Fibroblast of lung (primary cell): Measurements from ENCODE around the gene KCNIP4. TPM values are rescaled to one million over a fixed set of nuclear protein-coding genes. Genes with fewer than 3 reads are reported as not detected.

Experiments used
- DNase-seq, 2 donors: peaks; one replicate each; pipeline versions ENCODE4 v3.0.0 to v3.0.0-alpha.2; 2010; ENCODE audit warnings: low read depth in 2 of 2
- H2AFZ ChIP-seq: 2 replicates; pipeline ENCODE4 v1.5.1; 2012; ENCODE audit warnings: low read length, control low read depth, inconsistent platforms
- H3K27ac ChIP-seq: 2 replicates; pipeline ENCODE4 v1.5.1; 2011; ENCODE audit warnings: low read length, control low read depth; ENCODE audit not compliant: insufficient read depth
- H3K27me3 ChIP-seq: 2 replicates; pipeline ENCODE4 v1.5.1; 2011; ENCODE audit warnings: mild to moderate bottlenecking, low read length; ENCODE audit not compliant: control insufficient read depth, insufficient read depth
- H3K36me3 ChIP-seq: 2 replicates; pipeline ENCODE4 v1.5.1; 2011; ENCODE audit warnings: low read length; ENCODE audit not compliant: control insufficient read depth, insufficient read depth
- H3K4me1 ChIP-seq: 2 replicates; pipeline ENCODE4 v1.5.1; 2011; ENCODE audit warnings: low read length; ENCODE audit not compliant: control insufficient read depth, insufficient read depth; ENCODE audit errors: extremely low read depth
- H3K4me2 ChIP-seq: 2 replicates; pipeline ENCODE4 v1.5.1; 2011; ENCODE audit warnings: low read length, control low read depth; ENCODE audit not compliant: insufficient read depth; ENCODE audit errors: extremely low read depth
- H3K4me3 ChIP-seq, 4 experiments: fragments of 200-600 bp in 1 of 4; sonication (generic) in 1 of 4; replicated peaks in 1 of 4; 2 replicates each; pipeline ENCODE4 v1.5.1; 2011 to 2016; ENCODE audit warnings: low read length in 4 of 4, low read depth in 3 of 4, mild to moderate bottlenecking in 3 of 4, control low read depth in 2 of 4, inconsistent platforms in 1 of 4, mixed read lengths in 1 of 4; ENCODE audit not compliant: insufficient read depth in 1 of 4; ENCODE audit errors: control extremely low read depth in 1 of 4
- H3K79me2 ChIP-seq: 2 replicates; pipeline ENCODE4 v1.5.1; 2012; ENCODE audit warnings: mild to moderate bottlenecking, low read length, inconsistent platforms; ENCODE audit not compliant: control insufficient read depth, insufficient read depth
- H3K9ac ChIP-seq: 2 replicates; pipeline ENCODE4 v1.5.1; 2011; ENCODE audit warnings: mild to moderate bottlenecking, low read length, control low read depth; ENCODE audit not compliant: insufficient read depth
- H3K9me3 ChIP-seq: 2 replicates; pipeline ENCODE4 v1.5.1; 2012; ENCODE audit warnings: low read depth, low read length; ENCODE audit not compliant: control insufficient read depth, insufficient read depth
- H4K20me1 ChIP-seq: 2 replicates; pipeline ENCODE4 v1.5.1; 2011; ENCODE audit warnings: low read length; ENCODE audit not compliant: control insufficient read depth, insufficient read depth; ENCODE audit errors: extremely low read depth
- CTCF ChIP-seq, 2 donors: IDR thresholded peaks in 1 of 2; conservative IDR thresholded peaks in 1 of 2; 1 replicate in 1 of 2; 2 replicates in 1 of 2; pipeline ENCODE4 v1.5.1; 2011 to 2012; ENCODE audit warnings: low read length in 2 of 2, control low read depth in 1 of 2, inconsistent platforms in 1 of 2, low read depth in 1 of 2, mild to moderate bottlenecking in 1 of 2
- EZH2 ChIP-seq: IDR thresholded peaks from 2 replicates; pipeline ENCODE4 v1.5.1; 2012; ENCODE audit warnings: low read length, control low read depth, mild to moderate bottlenecking; ENCODE audit errors: missing control alignments
- polyA plus RNA-seq, 2 donors: library from polyadenylated mRNA; depleted of rRNA in 1 of 2; stranded (reverse) in 1 of 2; unstranded in 1 of 2; fragments of >200 nt; gene quantifications; 2 replicates each; pipeline ENCODE4 v1.2.1, GENCODE V29; 2011 to 2012; ENCODE audit warnings: missing spikeins in 1 of 2
- total RNA-seq: library from RNA; depleted of rRNA; stranded (reverse); fragments of >200 nt; gene quantifications from 2 replicates; pipeline ENCODE4 v1.2.1, GENCODE V29; 2014

KCNIP4 gene
- total and polyA plus RNA-seq, 2 donors (not counting 1 experiment from before 2014, with no cell fraction given), result not detected

- no peak for DNase-seq
- H3K36me3 ChIP-seq, result no peaks in the 10 kb centered on the region
- no peak overlapping the region for H3K9ac ChIP-seq
- no peaks in the 10 kb centered on the region for H3K79me2 ChIP-seq
- H3K27me3 ChIP-seq, result peaks cover 5% of the 10 kb centered on the region
- no peak overlapping the region for H3K4me2 ChIP-seq
- H3K9me3 ChIP-seq, result no peaks in the 10 kb centered on the region
- H3K27ac ChIP-seq, result no peak overlapping the region
- no peaks in the 10 kb centered on the region for H4K20me1 ChIP-seq
- no peaks in the 10 kb centered on the region for H3K4me1 ChIP-seq
- no peak overlapping the region for H2AFZ ChIP-seq
- TF ChIP-seq CTCF (conservative IDR thresholded peaks at IDR 0.05 in 1 of 2, IDR thresholded peaks at IDR 0.05 in 1 of 2; ENCODE audit: low read depth in 1 of 2, low read length in 2 of 2), result no peak
- no peak for TF ChIP-seq EZH2
- no peak overlapping the region for H3K4me3 ChIP-seq
Observed at GRCh38 chr4:21953653-21954052, 5.1 kb upstream of the KCNIP4 start.

DNA sequence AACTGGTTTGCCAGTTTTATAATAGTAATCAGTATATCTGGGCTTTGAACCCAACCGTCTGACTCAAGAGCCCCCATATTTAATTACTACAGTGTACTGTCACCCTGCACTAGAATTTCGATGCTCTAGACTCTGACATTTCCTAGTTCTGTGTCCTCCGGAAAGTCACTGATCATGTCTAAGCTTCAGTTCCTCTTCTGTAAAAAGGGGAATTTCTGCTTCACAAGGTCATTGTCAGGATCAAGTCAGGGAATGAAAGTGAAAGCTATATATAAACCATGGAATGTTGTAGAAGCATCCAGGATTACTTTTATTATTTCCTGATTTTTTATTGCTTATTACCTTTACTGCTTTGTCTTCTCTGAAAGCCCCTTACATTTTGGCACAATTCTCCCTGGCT is 4.0 kb upstream of the KCNIP4 start:
- Histone ChIP-seq H3K27me3 (peaks cover 8% of the 10 kb centered on the region), H3K4me2 (no peak overlapping the region), H3K79me2 (no peaks in the 10 kb centered on the region), H2AFZ (no peak overlapping the region), H3K27ac (no peak overlapping the region), H4K20me1 (no peaks in the 10 kb centered on the region), H3K36me3 (no peaks in the 10 kb centered on the region), H3K4me1 (no peaks in the 10 kb centered on the region), H3K9me3 (no peaks in the 10 kb centered on the region), H3K4me3 (no peak overlapping the region), H3K9ac (no peak overlapping the region)
- TF ChIP-seq EZH2 (no peak), CTCF (conservative IDR thresholded peaks at IDR 0.05 in 1 of 2, IDR thresholded peaks at IDR 0.05 in 1 of 2; ENCODE audit: low read depth in 1 of 2, low read length in 2 of 2) (no peak)
- no peak for DNase-seq

DNA sequence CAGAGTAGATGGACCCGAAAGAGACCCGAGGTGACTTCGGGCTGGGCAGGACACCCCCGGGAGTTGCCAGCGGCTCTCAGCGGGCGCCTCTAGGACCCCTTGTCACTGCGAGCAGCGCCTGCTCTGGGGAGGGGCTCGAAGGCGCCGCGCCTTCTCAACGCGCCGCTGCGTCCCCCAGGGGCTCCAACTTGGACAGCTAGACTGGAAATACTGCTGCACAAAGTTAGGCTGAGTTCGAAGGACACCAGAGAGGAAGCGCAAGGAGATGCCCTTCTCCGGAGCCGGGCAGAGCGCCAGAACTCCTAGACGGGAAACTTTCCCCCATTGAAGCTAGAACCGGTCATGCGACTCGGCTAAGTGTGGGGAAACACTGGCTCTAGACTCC is 493 bp upstream of the KCNIP4 start:
- no peak overlapping the region for H2AFZ ChIP-seq

More for the DNA sequence above, 493 bp upstream of the KCNIP4 start:
- Histone ChIP-seq H3K79me2 (no peaks in the 10 kb centered on the region), H4K20me1 (no peaks in the 10 kb centered on the region), H3K27ac (no peak overlapping the region), H3K4me1 (no peaks in the 10 kb centered on the region), H3K9me3 (no peaks in the 10 kb centered on the region), H3K4me2 (peak overlapping the region; percentile 32), H3K36me3 (no peaks in the 10 kb centered on the region), H3K9ac (no peak overlapping the region), H3K27me3 (peaks cover 11% of the 10 kb centered on the region), H3K4me3 (peak overlapping the region in 2 of 4 experiments; percentile 38 to 47)
- peak; percentile 6 to 9 for DNase-seq
- no peak for TF ChIP-seq EZH2
- TF ChIP-seq CTCF (conservative IDR thresholded peaks at IDR 0.05 in 1 of 2, IDR thresholded peaks at IDR 0.05 in 1 of 2; ENCODE audit: low read depth in 1 of 2, low read length in 2 of 2), result no peak
